T-cell (primary cell): ENCODE measurements around the gene TSSK6. TPM values are rescaled to one million over a fixed set of nuclear protein-coding genes. Genes with fewer than 3 reads are reported as not detected.

Experiments used
- ATAC-seq, 4 experiments: fragments of 200-7000 bp in 3 of 4; fragments of 150-1000 bp in 1 of 4; cut with Tn5 transposase; replicated peaks in 1 of 4; 1 replicate in 3 of 4; 2 replicates in 1 of 4; pipeline ENCODE4 v1.10.0; 2021; ENCODE audit warnings: moderate library complexity in 3 of 4, mild to moderate bottlenecking in 2 of 4, moderate number of reproducible peaks in 1 of 4
- CTCF ChIA-PET, 2 donors: fragments of 300-600 bp; sonication (Branson Sonifier 250); formaldehyde crosslinking; loops; one replicate each; lab custom pipeline; 2022; ENCODE audit warnings: antibody characterized with exemption in 2 of 2; lab: Charles Lee
- POLR2A ChIA-PET, 2 donors: fragments of 300-600 bp; sonication (Branson Sonifier 250); formaldehyde crosslinking; loops; one replicate each; lab custom pipeline; 2022; ENCODE audit warnings: antibody characterized with exemption in 2 of 2; lab: Charles Lee
- DNase-seq, 35 experiments: peaks; one replicate each; pipeline versions ENCODE4 v3.0.0 to v3.0.0-alpha.2; 2013 to 2023
- H3K27ac ChIP-seq: one replicate; pipeline ENCODE4 v1.5.1; 2013; ENCODE audit warnings: low read length
- H3K27me3 ChIP-seq, 2 experiments: replicated peaks in 1 of 2; 1 replicate in 1 of 2; 2 replicates in 1 of 2; pipeline versions ENCODE4 v1.6.1 to v1.7.0; 2013; ENCODE audit warnings: low read length in 1 of 2, mixed read lengths in 1 of 2; ENCODE audit not compliant: control insufficient read depth in 2 of 2, insufficient read depth in 2 of 2; ENCODE audit errors: extremely low read depth in 1 of 2
- H3K36me3 ChIP-seq, 2 donors: 1 replicate in 1 of 2; 2 replicates in 1 of 2; pipeline versions ENCODE4 v1.6.1 to v1.7.0; 2013; ENCODE audit warnings: low read length in 1 of 2; ENCODE audit not compliant: control insufficient read depth in 2 of 2, insufficient read depth in 1 of 2; ENCODE audit errors: extremely low read depth in 1 of 2
- H3K4me1 ChIP-seq, 2 experiments: 1 replicate in 1 of 2; 2 replicates in 1 of 2; pipeline versions ENCODE4 v1.6.1 to v1.7.0; 2013; ENCODE audit warnings: low read length in 2 of 2, mixed read lengths in 1 of 2; ENCODE audit not compliant: insufficient read depth in 2 of 2, control insufficient read depth in 1 of 2; ENCODE audit errors: extremely low read depth in 1 of 2
- H3K4me3 ChIP-seq, 2 donors: 1 replicate in 1 of 2; 2 replicates in 1 of 2; pipeline versions ENCODE4 v1.5.1 to v1.7.0; 2013; ENCODE audit warnings: mild to moderate bottlenecking in 2 of 2, low read length in 1 of 2, moderate library complexity in 1 of 2; ENCODE audit not compliant: control insufficient read depth in 1 of 2; ENCODE audit errors: extremely low read depth in 1 of 2
- H3K9me3 ChIP-seq: 2 replicates; pipeline ENCODE4 v1.7.0; 2013
- H3K27ac Mint-ChIP-seq, 2 donors: one replicate each; pipeline ENCODE4 v1.8.0; 2020 to 2021; ENCODE audit warnings: mild to moderate bottlenecking in 2 of 2, mixed read lengths in 2 of 2
- H3K27me3 Mint-ChIP-seq, 2 donors: one replicate each; pipeline ENCODE4 v1.8.0; 2021 to 2022; ENCODE audit warnings: mixed read lengths in 2 of 2
- H3K36me3 Mint-ChIP-seq: one replicate; pipeline ENCODE4 v1.8.0; 2021; ENCODE audit warnings: mixed read lengths
- H3K4me1 Mint-ChIP-seq, 3 donors: one replicate each; pipeline ENCODE4 v1.8.0; 2020 to 2022; ENCODE audit warnings: mixed read lengths in 3 of 3, mild to moderate bottlenecking in 1 of 3
- H3K4me3 Mint-ChIP-seq, 3 donors: one replicate each; pipeline ENCODE4 v1.8.0; 2020 to 2022; ENCODE audit warnings: mild to moderate bottlenecking in 3 of 3, mixed read lengths in 3 of 3, moderate library complexity in 3 of 3
- H3K9me3 Mint-ChIP-seq, 3 donors: one replicate each; pipeline ENCODE4 v1.8.0; 2020 to 2022; ENCODE audit warnings: mixed read lengths in 3 of 3
- WGBS: methylation state at CpG from one replicate; pipeline ENCODE4 v1.1.5; 2013; ENCODE audit warnings: missing lambda C conversion rate; ENCODE audit not compliant: insufficient coverage; 5-methylcytosine and 5-hydroxymethylcytosine counted together
- total RNA-seq, 35 experiments: library from RNA in 6 of 35; stranded (reverse) in 6 of 35; fragments of 120-200 nt in 1 of 35; gene quantifications; one replicate each; pipeline versions ENCODE4 v1.2.1 to v1.2.4 and lab custom pipeline; 2013 to 2026

The TSSK6 gene
- total RNA-seq, 5 donors from 2014 or later (not counting 1 experiment from before 2014, with no cell fraction given): 3.9 to 13.0 (median 11.0) TPM

DNA sequence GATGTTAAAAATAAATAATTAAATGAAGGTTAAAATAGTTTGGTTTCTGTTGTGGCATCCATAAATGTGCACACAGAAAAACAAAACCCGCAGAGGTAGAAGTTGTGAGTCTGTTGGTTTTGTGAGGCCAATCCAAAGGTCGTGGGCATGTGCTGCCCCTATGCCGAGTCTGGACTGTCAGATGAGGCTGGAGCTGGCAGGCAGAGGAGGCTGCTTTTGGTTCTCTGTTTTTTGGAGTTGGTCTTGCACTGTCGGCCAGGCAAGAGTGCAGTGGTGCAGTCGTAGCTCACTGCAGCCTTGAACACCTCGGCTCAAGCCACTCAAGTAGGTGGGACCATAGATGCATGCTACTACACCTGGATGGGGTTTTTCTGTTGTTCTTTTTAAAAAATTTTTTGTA lies 43.7 kb downstream of the TSSK6 start:
- no peaks in the 10 kb centered on the region for H3K27me3 ChIP-seq
- no peak overlapping the region for H3K4me3 ChIP-seq
- H3K27me3 Mint-ChIP-seq: no peaks in the 10 kb centered on the region
- peaks cover 8 to 16% (median 16%) of the 10 kb centered on the region in 3 donors for H3K9me3 Mint-ChIP-seq
- DNase-seq: no peak
- H3K4me3 Mint-ChIP-seq: peak overlapping the region in 1 of 3 donors; percentile 16
- peak overlapping the region; percentile 83 to 85 for H3K27ac Mint-ChIP-seq
- peak overlapping the region; percentile 15 for H3K27ac ChIP-seq
- peaks cover 2 to 58% of the 10 kb centered on the region in 2 experiments for H3K4me1 ChIP-seq
- peaks cover 7% of the 10 kb centered on the region for H3K9me3 ChIP-seq
- WGBS: 79% methylated on average over 4 of the region's 6 CpGs
- peaks cover 54 to 72% (median 62%) of the 10 kb centered on the region in 3 donors for H3K4me1 Mint-ChIP-seq
- ATAC-seq: peak in 1 of 4 experiments; percentile 19
- peaks cover 15 to 43% of the 10 kb centered on the region in 2 donors for H3K36me3 ChIP-seq
- POLR2A ChIA-PET: interaction anchor here (0.6 to 0.7 kb wide), 2 partner anchors 27 to 1314 kb away, joined by 3 read pairs; no protein-coding TSS in a partner anchor
- CTCF ChIA-PET: interaction anchor here in 1 of 2 donors (0.7 to 1.0 kb wide), 2 partner anchors 65 to 66 kb away, joined by 3 to 4 read pairs; partner anchors contain the start of gene GATAD2A
- H3K36me3 Mint-ChIP-seq: peaks cover 47% of the 10 kb centered on the region

GRCh38 chr19:19470579-19470978 lies 44.8 kb downstream of the TSSK6 start:
- no peak for DNase-seq
- no peaks in the 10 kb centered on the region for H3K27me3 ChIP-seq
- Mint-ChIP-seq H3K27ac (peak overlapping the region; percentile 42 to 55), H3K27me3 (no peaks in the 10 kb centered on the region), H3K9me3 (peaks cover 8 to 16% (median 16%) of the 10 kb centered on the region in 3 donors), H3K36me3 (peaks cover 56% of the 10 kb centered on the region), H3K4me3 (no peak overlapping the region), H3K4me1 (peaks cover 51 to 69% (median 58%) of the 10 kb centered on the region in 3 donors)
- H3K27ac ChIP-seq: no peak overlapping the region
- H3K4me1 ChIP-seq: peaks cover 2 to 50% of the 10 kb centered on the region in 2 experiments
- H3K36me3 ChIP-seq: peaks cover 10 to 53% of the 10 kb centered on the region in 2 donors
- POLR2A ChIA-PET: no interaction called here
- no peak for ATAC-seq
- no peak overlapping the region for H3K4me3 ChIP-seq
- WGBS: 88% methylated on average over 1 of the region's 3 CpGs
- CTCF ChIA-PET: interaction anchor here (0.6 kb wide), 2 partner anchors 24 to 40 kb away, joined by 3 read pairs; no protein-coding TSS in a partner anchor
- H3K9me3 ChIP-seq: peaks cover 7% of the 10 kb centered on the region

DNA sequence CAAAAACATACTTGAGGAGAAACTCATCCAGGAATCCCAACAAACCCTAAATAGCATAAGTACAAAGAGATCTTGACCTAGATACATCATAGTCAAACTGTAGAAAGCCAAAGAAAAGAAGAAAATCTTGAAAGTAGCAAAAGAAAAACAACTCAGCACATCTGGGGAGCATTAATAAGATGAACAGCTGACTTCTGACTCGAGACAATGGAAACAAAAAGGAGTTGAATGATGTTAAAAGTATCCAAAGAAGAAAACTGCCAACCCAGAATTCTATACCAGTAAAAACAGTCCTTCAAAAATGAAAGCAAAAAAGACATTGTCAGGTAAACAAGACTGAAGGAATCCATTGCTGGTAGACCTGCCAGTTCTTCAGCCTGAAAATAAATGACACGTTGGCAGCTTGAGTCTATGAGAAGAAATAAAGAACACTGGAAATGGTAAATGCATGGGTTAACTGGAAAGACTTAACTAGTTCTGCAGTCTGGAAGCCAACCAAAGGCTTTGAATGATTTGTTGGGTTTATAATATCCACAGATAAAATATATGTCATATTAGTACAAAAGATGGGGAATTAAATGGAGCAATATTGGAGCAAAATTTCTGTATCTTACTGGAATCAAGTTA lies 46.8 kb downstream of the TSSK6 start:
- Mint-ChIP-seq H3K36me3 (peaks cover 57% of the 10 kb centered on the region), H3K4me3 (no peak overlapping the region), H3K27ac (peak overlapping the region in 1 of 2 donors; percentile 66), H3K9me3 (peaks cover 8 to 16% (median 16%) of the 10 kb centered on the region in 3 donors), H3K4me1 (peaks cover 57 to 66% (median 60%) of the 10 kb centered on the region in 3 donors), H3K27me3 (no peaks in the 10 kb centered on the region)
- CTCF ChIA-PET: interaction anchor here in 1 of 2 donors (0.6 kb wide), 1 partner anchor 1620 kb away, joined by 3 read pairs; the partner anchor contains the start of gene JAK3
- peaks cover 7% of the 10 kb centered on the region for H3K9me3 ChIP-seq
- ATAC-seq: no peak
- H3K4me3 ChIP-seq: no peak overlapping the region
- no peak overlapping the region for H3K27ac ChIP-seq
- POLR2A ChIA-PET: no interaction called here
- no peak for DNase-seq
- 100% methylated on average over 1 of the region's 2 CpGs for WGBS
- H3K27me3 ChIP-seq: no peaks in the 10 kb centered on the region
- peaks cover 7 to 52% of the 10 kb centered on the region in 2 donors for H3K36me3 ChIP-seq
- peaks cover 4 to 50% of the 10 kb centered on the region in 2 experiments for H3K4me1 ChIP-seq

GRCh38 chr19:19466201-19466600 lies 49.1 kb downstream of the TSSK6 start:
- peaks cover 8 to 16% (median 16%) of the 10 kb centered on the region in 3 donors for H3K9me3 Mint-ChIP-seq
- peaks cover 44% of the 10 kb centered on the region for H3K36me3 Mint-ChIP-seq
- peak overlapping the region; percentile 6 to 41 for H3K27ac Mint-ChIP-seq
- H3K4me3 ChIP-seq: no peak overlapping the region
- no peaks in the 10 kb centered on the region for H3K27me3 Mint-ChIP-seq
- no peaks in the 10 kb centered on the region for H3K27me3 ChIP-seq
- DNase-seq (no peak), ATAC-seq (no peak)
- no peak overlapping the region for H3K27ac ChIP-seq
- H3K4me3 Mint-ChIP-seq: no peak overlapping the region
- WGBS: 93% methylated on average over 3 of the region's 6 CpGs
- H3K36me3 ChIP-seq: peaks cover 7 to 42% of the 10 kb centered on the region in 2 donors
- ChIA-PET CTCF (interaction anchor here in 1 of 2 donors (0.5 kb wide), 1 partner anchor 1305 kb away, joined by 5 read pairs; no protein-coding TSS in a partner anchor), POLR2A (interaction anchor here in 1 of 2 donors (0.6 kb wide), 1 partner anchor 24 kb away, joined by 9 read pairs; no protein-coding TSS in a partner anchor)
- H3K4me1 ChIP-seq: peaks cover 21 to 51% of the 10 kb centered on the region in 2 experiments
- peaks cover 55 to 64% (median 61%) of the 10 kb centered on the region in 3 donors for H3K4me1 Mint-ChIP-seq
- peaks cover 7% of the 10 kb centered on the region for H3K9me3 ChIP-seq

- H3K4me1 Mint-ChIP-seq: peaks cover 55 to 64% (median 61%) of the 10 kb centered on the region in 3 donors
- Histone ChIP-seq H3K27ac (no peak overlapping the region), H3K36me3 (peaks cover 7 to 42% of the 10 kb centered on the region in 2 donors), H3K9me3 (peaks cover 7% of the 10 kb centered on the region), H3K4me3 (no peak overlapping the region), H3K4me1 (peaks cover 27 to 53% of the 10 kb centered on the region in 2 experiments), H3K27me3 (no peaks in the 10 kb centered on the region)
- ChIA-PET POLR2A (no interaction called here), CTCF (interaction anchor here in 1 of 2 donors (0.5 kb wide), 1 partner anchor 1305 kb away, joined by 5 read pairs; no protein-coding TSS in a partner anchor)
- H3K9me3 Mint-ChIP-seq: peaks cover 8 to 16% (median 16%) of the 10 kb centered on the region in 3 donors
- H3K27me3 Mint-ChIP-seq: no peaks in the 10 kb centered on the region
- no peak for ATAC-seq
- no peak for DNase-seq
- peak overlapping the region in 1 of 2 donors; percentile 41 for H3K27ac Mint-ChIP-seq
- 98% methylated on average over 10 of the region's 12 CpGs for WGBS
- H3K36me3 Mint-ChIP-seq: peaks cover 42% of the 10 kb centered on the region
- H3K4me3 Mint-ChIP-seq: no peak overlapping the region
Observed at GRCh38 chr19:19465436-19466070, 49.8 kb downstream of the TSSK6 start.
